Stimulated activated CD8-positive, alpha-beta memory T cell treated with anti-CD3 and anti-CD28 coated beads, Interleukin-7, amount 100 ng/mL, for 48 hours (primary cell): ENCODE results near the gene GLI1.
"Not testable (repeated sequence)": the region's sequence is repeated elsewhere in the genome, so short reads cannot be mapped to it uniquely, and the experiment has no call there.

Experiments used
- DNase-seq, 2 donors: peaks; one replicate each; pipeline ENCODE4 v3.0.0-alpha.2; 2020; ENCODE audit warnings: low read depth in 1 of 2; ENCODE audit errors: extremely low read depth in 1 of 2

GLI1 gene

GRCh38 chr12:57459750-57460467 is at the start of gene GLI1:
Gene GLI1 (plus strand): TSS chr12:57459785. CDS start chr12:57463692, 3,907 bp downstream.
- no peak for DNase-seq

- no peak for DNase-seq
These were observed 49.1 kb upstream of the GLI1 start for GRCh38 chr12:57410534-57410933.

DNA sequence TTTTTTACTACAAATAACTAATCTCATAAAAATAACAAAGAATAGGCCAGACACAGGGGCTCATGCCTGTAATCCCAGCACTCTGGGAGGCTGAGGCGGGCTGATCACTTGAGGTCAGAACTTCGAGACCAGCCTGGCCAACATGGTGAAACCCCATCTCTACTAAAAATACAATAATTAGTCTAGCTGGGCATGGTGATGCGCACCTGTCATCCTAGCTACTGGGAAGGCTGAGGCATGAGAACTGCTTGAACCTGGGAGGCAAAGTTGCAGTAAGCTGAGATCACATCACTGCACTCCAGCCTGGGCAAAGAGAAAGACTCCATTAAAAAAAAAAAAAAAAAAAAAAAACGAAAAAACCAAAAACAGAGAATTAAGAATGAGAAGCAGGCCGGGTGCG is 45.4 kb upstream of the GLI1 start:
- DNase-seq = not testable (repeated sequence)

- no peak for DNase-seq
These were observed 44.5 kb upstream of the GLI1 start for GRCh38 chr12:57415088-57415487.

DNA sequence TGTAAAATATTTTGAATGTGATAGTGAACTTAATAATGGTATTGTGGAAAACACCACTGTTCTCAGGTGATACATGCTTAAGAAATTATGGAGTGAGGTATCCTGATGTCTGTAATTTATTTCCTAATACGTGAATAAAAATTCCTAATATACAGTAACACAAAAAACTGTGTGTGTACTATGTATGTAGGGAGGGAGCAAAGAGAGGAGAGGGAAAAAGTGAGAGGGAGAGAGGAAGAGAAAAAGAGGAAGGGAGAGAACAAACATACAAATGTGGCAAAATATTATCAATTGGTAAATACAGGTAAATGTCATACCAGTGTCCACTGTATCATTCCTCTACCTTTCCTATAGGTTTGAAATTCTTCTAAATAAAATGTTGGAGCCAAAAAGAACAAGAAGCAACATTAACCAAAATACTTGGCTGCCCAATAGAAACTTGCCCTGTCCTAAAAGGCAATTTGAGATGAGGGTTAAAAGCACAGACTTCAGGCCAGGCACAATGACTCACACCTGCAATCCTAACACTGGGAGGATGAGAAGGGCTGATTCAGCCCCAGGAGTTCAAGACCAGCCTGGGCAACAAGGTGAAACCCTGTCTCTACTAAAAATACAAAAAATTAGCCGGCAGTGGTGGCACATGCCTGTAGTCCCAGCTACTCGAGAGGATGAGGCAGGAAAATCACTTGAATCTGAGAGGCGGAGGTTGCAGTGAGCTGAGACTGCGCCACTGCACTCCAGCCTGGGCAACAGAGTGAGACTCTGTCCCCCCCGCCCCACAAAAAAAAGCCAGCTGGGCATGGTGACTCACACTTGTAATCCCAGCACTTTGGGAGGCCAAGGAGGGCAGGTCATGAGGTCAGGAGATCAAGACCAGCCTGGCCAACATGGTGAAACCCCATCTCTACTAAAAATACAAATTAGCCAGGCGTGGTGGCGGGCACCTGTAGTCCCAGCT is 43.3 kb upstream of the GLI1 start:
- DNase-seq = no peak

DNA sequence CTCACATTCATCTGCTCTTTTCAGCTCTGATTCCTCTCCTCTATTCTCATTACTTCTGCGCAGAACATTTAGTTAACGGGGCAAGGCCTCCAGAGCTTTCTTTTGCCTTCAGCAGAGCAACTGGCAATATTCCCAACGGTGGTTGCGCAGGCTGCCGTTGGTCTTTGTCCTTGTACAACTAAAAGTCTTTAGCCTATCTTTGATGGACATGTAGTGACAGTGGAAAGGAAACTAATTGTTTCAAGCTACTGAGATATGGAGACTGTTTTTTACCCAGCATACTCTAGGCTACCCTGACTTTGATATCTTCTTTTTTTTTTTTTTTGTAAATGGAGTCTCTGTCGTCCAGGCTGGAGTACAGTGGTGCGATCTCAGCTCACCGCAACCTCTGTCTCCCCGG is 41.3 kb upstream of the GLI1 start:
- no peak for DNase-seq

DNA sequence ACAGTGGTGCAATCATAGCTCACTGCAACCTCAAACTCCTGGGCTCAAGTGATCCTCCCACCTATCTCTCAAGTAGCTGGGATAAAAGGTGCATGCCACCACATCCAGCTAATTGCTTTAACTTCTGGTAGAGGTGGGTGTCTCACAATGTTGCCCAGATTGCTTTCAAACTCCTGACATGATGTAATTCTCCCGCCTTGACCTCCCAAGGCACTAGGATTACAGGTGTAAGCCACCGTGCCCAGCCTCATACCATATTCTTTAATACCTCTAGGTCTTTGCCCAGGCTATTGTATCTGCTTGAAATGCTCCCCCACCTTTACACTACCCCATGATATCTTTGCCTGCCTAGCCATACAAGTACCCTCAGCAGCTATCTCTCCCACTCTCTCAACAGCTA is 40.1 kb upstream of the GLI1 start:
- DNase-seq = no peak

DNA sequence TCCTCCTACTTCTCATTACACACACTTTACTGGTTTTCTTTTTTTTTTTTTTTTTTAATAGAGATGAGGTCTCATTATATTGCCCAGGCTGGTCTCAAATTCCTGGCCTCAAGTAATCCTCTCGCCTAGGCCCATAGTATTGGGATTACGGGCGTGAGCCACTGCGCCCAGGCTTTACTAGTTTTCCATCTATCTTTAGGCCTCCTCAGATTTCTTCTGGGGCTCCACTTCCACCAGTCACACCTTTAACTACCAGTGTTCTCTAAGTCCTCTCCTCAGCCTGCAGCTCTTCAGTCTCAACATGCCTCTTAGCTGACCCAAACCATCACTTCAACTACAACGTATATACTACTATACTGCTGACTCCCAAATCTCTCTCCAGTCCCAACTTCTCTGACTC is 39.1 kb upstream of the GLI1 start:
- no peak for DNase-seq

- not testable (repeated sequence) for DNase-seq
These were observed 32.6 kb upstream of the GLI1 start for GRCh38 chr12:57426948-57427347.

GRCh38 chr12:57428965-57429364 is 30.6 kb upstream of the GLI1 start:
- DNase-seq = no peak

DNA sequence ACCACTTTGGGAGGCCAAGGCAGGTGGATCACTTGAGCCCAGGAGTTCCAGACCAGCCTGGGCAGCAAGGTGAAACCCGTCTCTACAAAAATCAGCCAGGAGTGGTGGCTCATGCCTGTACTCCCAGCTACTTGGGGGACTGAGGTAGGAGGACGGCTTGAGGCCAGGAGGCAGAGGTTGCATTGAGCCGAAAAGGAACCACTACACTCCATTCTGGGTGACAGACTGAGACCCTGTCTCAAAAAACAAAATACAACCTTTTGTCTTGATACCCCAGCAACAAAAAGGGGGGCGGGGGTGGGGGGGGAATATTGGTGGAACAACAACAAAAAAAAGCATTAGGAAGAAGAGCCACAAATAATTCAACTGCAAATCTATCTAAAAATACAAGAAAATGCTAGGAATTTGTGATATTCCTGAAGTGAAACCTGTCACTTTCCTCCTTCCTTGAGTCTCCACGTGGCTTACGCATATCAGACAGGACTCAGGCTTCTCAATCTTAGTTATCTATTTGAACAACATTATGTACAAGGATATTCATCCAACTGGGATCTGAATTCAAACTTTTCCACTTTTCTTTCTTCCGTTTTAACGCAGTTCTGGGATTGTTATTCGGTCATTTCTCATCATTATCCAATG is 30.0 kb upstream of the GLI1 start:
- DNase-seq = no peak

DNA sequence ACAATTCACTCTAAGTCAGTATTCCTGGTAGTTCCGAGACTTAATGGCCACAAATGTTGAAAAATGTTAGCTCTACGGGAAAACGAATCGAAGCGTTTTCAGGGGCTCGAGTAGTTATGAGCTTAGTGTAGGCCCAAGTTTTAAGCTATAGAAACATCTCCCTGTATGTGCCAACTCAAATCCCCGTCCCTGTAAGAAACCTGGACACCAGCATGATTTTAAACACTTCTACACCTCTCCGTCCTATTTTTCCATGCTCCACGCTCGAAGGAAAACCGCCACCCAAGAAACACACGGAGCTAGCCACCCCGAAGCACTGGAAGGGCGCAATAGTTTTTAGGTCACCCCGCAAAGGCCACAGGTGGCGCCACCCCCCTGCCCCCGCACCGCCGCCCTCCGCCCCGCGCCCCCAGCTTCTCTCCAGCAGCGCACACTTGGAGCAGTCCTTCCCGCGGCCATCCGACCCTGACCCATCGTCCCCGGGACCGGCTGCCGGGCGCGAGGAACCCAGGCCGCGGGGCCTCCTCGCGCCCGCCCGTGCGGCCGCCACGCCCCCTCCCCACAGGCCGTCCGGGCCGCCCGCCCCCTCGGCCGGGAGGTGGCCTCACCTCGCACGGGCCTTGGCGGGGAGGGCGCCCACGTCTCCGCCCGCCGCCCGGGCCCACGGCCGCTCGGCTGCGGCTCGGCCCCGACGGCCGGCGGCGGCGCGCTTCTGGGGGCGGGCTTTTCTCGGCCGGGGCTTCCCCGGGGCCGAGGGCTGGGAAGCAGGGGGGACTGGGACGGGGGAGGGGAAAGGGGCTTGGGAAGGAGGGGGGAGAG is 29.3 kb upstream of the GLI1 start:
- DNase-seq = peak in 1 of 2 donors; percentile 12

- DNase-seq = peak; percentile 94 to 96
These were observed 28.5 kb upstream of the GLI1 start, which contains the start of gene R3HDM2 for GRCh38 chr12:57430931-57431566. Gene R3HDM2 (minus strand): TSS chr12:57431043. CDS start chr12:57310428, 120,615 bp downstream.

GRCh38 chr12:57431654-57432188 is 27.9 kb upstream of the GLI1 start:
- no peak for DNase-seq

- DNase-seq = no peak
These were observed 26.2 kb upstream of the GLI1 start for GRCh38 chr12:57433370-57433769.

DNA sequence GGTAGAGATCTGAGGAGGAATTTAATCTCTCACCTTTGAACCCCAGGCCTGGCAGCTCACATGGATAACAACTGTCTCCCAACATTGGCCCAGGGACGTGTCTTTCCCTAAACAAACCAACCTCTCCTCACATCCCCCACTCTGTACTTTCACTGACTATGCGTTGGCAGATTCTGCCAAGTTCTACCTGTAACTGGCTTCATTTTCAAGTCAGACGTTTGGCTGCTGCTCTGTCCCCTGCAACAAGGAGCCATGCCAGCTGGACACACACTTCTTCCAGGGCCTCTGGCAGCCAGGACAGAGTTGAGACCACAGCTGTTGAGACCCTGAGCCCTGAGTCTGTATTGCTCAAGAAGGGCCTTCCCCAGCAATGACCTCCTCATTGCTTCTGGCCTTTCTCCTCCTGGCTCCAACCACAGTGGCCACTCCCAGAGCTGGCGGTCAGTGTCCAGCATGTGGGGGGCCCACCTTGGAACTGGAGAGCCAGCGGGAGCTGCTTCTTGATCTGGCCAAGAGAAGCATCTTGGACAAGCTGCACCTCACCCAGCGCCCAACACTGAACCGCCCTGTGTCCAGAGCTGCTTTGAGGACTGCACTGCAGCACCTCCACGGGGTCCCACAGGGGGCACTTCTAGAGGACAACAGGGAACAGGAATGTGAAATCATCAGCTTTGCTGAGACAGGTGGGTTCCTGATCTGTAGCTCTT is 24.9 kb upstream of the GLI1 start, which contains the start of gene INHBC:
TSS of gene INHBC (plus strand) at position 268 of the 707 bp plus-strand sequence. CDS start at position 371, 103 bp downstream.
- DNase-seq = no peak

DNA sequence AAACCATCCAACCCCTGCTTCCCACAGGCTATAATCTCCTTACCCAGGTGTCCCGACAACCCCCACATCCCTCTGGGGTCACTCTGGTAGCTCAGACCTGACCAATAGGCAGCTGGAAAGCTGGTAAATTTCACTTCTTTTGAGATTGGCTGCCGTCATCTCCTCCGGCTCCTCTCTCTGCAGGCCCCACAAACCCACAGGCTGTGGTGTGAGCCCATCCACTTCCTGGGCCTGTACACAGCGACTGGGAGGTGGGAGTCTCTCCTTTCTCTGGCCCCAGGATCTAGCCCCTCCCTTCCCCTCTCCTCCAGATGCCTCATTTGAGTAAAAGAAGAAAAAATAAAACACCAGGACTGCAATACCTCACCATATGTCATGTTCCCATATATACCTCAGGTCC is 24.3 kb upstream of the GLI1 start:
- no peak for DNase-seq

DNA sequence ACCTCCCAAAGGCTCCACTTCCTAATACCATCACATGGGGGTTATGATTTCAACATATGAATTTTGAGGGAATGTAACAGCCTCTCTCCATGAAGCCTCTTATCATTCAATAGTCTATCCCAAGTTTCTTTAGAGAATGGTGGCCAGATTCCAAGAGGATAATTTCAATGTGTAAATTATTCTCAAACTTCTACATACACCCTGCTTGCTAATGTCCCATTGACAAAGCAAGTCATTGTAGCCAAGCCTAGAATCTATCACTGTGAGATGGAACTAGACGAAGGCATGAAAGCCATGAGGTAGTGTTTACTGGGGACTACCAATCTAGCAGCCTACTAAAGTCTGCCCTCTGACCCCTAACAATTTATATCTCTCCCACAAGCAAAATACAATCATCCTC is 21.2 kb upstream of the GLI1 start:
- DNase-seq = no peak

GRCh38 chr12:57439762-57440266 is 19.8 kb upstream of the GLI1 start:
- no peak for DNase-seq
